DND-41 (cell line): ENCODE results near the gene SLC22A4.

Source experiments
- ATAC-seq: fragments of 200-7000 bp; cut with Tn5 transposase; 3 replicates; pipeline ENCODE4 v1.9.1; 2021; ENCODE audit warnings: low read depth; ENCODE audit not compliant: insufficient read depth
- DNase-seq: peaks from one replicate; pipeline ENCODE4 v3.0.0-alpha.2; 2020
- H2AFZ ChIP-seq: 2 replicates; pipeline ENCODE4 v1.6.0; 2012; ENCODE audit warnings: low read depth, low read length
- H3K27ac ChIP-seq: 2 replicates; pipeline ENCODE4 v1.5.1; 2012; ENCODE audit warnings: low read length, inconsistent platforms
- H3K27me3 ChIP-seq: fragments of 200-600 bp; sonication (generic); 2 replicates; pipeline ENCODE4 v1.6.0; 2012; ENCODE audit warnings: low read length, mild to moderate bottlenecking, inconsistent platforms; ENCODE audit not compliant: insufficient read depth, poor library complexity
- H3K36me3 ChIP-seq: 2 replicates; pipeline ENCODE4 v1.5.1; 2012; ENCODE audit warnings: low read length, inconsistent platforms; ENCODE audit not compliant: insufficient read depth
- H3K4me1 ChIP-seq: 2 replicates; pipeline ENCODE4 v1.5.1; 2012; ENCODE audit warnings: mild to moderate bottlenecking, low read length; ENCODE audit not compliant: insufficient read depth
- H3K4me2 ChIP-seq: 2 replicates; pipeline ENCODE4 v1.6.0; 2012; ENCODE audit warnings: mild to moderate bottlenecking, moderate library complexity, low read length, inconsistent platforms; ENCODE audit not compliant: insufficient read depth
- H3K4me3 ChIP-seq, 2 experiments: fragments of 200-600 bp in 1 of 2; shearing (Covaris generic) in 1 of 2; 2 replicates each; pipeline ENCODE4 v1.5.1; 2012 to 2016; ENCODE audit warnings: inconsistent platforms in 2 of 2, low read length in 2 of 2, mild to moderate bottlenecking in 2 of 2, low read depth in 1 of 2, moderate library complexity in 1 of 2
- H3K79me2 ChIP-seq: 2 replicates; pipeline ENCODE4 v1.6.0; 2012; ENCODE audit warnings: low read length, inconsistent platforms; ENCODE audit not compliant: insufficient read depth
- H3K9ac ChIP-seq: 2 replicates; pipeline ENCODE4 v1.6.0; 2012; ENCODE audit warnings: low read depth, mild to moderate bottlenecking, inconsistent platforms, low read length, moderate library complexity
- H3K9me3 ChIP-seq: 2 replicates; pipeline ENCODE4 v1.5.1; 2012; ENCODE audit warnings: low read length, moderate library complexity, mild to moderate bottlenecking, inconsistent platforms; ENCODE audit not compliant: insufficient read depth, severe bottlenecking
- H4K20me1 ChIP-seq: 2 replicates; pipeline ENCODE4 v1.6.0; 2012; ENCODE audit warnings: low read length; ENCODE audit not compliant: insufficient read depth
- CTCF ChIP-seq: IDR thresholded peaks from 2 replicates; pipeline ENCODE4 v1.5.1; 2012; ENCODE audit warnings: borderline replicate concordance, low read length, moderate library complexity, mild to moderate bottlenecking; ENCODE audit not compliant: poor library complexity, severe bottlenecking; ENCODE audit errors: extremely low read depth
- EZH2 ChIP-seq: IDR thresholded peaks from 3 replicates; pipeline ENCODE4 v1.6.1; 2012; ENCODE audit warnings: borderline replicate concordance, low read depth, mild to moderate bottlenecking, moderate library complexity, low read length, inconsistent platforms; ENCODE audit not compliant: severe bottlenecking

Gene SLC22A4

GRCh38 chr5:132365213-132365612, 71.0 kb downstream of the SLC22A4 start:
- peaks cover 3% of the 10 kb centered on the region for H3K27me3 ChIP-seq
- no peak overlapping the region for H2AFZ ChIP-seq
- H3K9ac ChIP-seq, result no peak overlapping the region
- no peaks in the 10 kb centered on the region for H3K9me3 ChIP-seq
- DNase-seq, result no peak
- H4K20me1 ChIP-seq, result no peaks in the 10 kb centered on the region
- TF ChIP-seq CTCF (no peak), EZH2 (no peak)
- H3K27ac ChIP-seq, result no peak overlapping the region
- no peaks in the 10 kb centered on the region for H3K36me3 ChIP-seq
- no peaks in the 10 kb centered on the region for H3K4me1 ChIP-seq
- ATAC-seq, result no peak
- H3K79me2 ChIP-seq, result no peaks in the 10 kb centered on the region
- H3K4me3 ChIP-seq, result no peak overlapping the region
- no peak overlapping the region for H3K4me2 ChIP-seq

- DNase-seq, result no peak
- no peak for ATAC-seq
- Histone ChIP-seq H3K9me3 (no peaks in the 10 kb centered on the region), H3K36me3 (no peaks in the 10 kb centered on the region), H3K4me1 (no peaks in the 10 kb centered on the region), H2AFZ (no peak overlapping the region), H3K4me2 (no peak overlapping the region), H3K9ac (no peak overlapping the region), H3K79me2 (no peaks in the 10 kb centered on the region), H3K27ac (no peak overlapping the region), H3K4me3 (no peak overlapping the region), H4K20me1 (no peaks in the 10 kb centered on the region), H3K27me3 (peaks cover 3% of the 10 kb centered on the region)
- TF ChIP-seq EZH2, result no peak
- TF ChIP-seq CTCF, result no peak
These were observed 74.0 kb downstream of the SLC22A4 start for GRCh38 chr5:132368186-132368585.

GRCh38 chr5:132369007-132369473, 74.8 kb downstream of the SLC22A4 start:
- Histone ChIP-seq H3K4me2 (no peak overlapping the region), H4K20me1 (no peaks in the 10 kb centered on the region), H2AFZ (no peak overlapping the region), H3K36me3 (no peaks in the 10 kb centered on the region), H3K9me3 (no peaks in the 10 kb centered on the region), H3K27me3 (peaks cover 3% of the 10 kb centered on the region), H3K9ac (no peak overlapping the region), H3K4me3 (no peak overlapping the region), H3K79me2 (no peaks in the 10 kb centered on the region), H3K4me1 (no peaks in the 10 kb centered on the region), H3K27ac (no peak overlapping the region)
- no peak for ATAC-seq
- DNase-seq, result no peak
- TF ChIP-seq CTCF, result no peak
- TF ChIP-seq EZH2, result no peak
